Fibroblast of pulmonary artery (primary cell): ENCODE measurements around the gene MAGEC3.

Experiments used
- DNase-seq: peaks from one replicate; pipeline ENCODE4 v3.0.0-alpha.2; 2010; ENCODE audit warnings: low read depth
- H3K4me3 ChIP-seq: replicated peaks from 2 replicates; pipeline ENCODE4 v1.5.1; 2011; ENCODE audit warnings: low read depth, mild to moderate bottlenecking, control low read depth, low read length, moderate library complexity
- TF ChIP-seq, protein P1 (sequence below): IDR thresholded peaks from 2 replicates; pipeline ENCODE4 v1.5.1; 2011; ENCODE audit warnings: mild to moderate bottlenecking, control low read depth, low read length, inconsistent platforms; ENCODE audit errors: missing control alignments

MAGEC3 gene

GRCh38 chrX:141936080-141936479 lies 98.0 kb downstream of the MAGEC3 start:
- TF ChIP-seq, protein P1, sequence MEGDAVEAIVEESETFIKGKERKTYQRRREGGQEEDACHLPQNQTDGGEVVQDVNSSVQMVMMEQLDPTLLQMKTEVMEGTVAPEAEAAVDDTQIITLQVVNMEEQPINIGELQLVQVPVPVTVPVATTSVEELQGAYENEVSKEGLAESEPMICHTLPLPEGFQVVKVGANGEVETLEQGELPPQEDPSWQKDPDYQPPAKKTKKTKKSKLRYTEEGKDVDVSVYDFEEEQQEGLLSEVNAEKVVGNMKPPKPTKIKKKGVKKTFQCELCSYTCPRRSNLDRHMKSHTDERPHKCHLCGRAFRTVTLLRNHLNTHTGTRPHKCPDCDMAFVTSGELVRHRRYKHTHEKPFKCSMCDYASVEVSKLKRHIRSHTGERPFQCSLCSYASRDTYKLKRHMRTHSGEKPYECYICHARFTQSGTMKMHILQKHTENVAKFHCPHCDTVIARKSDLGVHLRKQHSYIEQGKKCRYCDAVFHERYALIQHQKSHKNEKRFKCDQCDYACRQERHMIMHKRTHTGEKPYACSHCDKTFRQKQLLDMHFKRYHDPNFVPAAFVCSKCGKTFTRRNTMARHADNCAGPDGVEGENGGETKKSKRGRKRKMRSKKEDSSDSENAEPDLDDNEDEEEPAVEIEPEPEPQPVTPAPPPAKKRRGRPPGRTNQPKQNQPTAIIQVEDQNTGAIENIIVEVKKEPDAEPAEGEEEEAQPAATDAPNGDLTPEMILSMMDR, result peak; percentile 41
- peak; percentile 32 for DNase-seq
- H3K4me3 ChIP-seq, result no peak overlapping the region

GRCh38 chrX:141941234-141941633 lies 103.1 kb downstream of the MAGEC3 start:
- no peak overlapping the region for H3K4me3 ChIP-seq
- DNase-seq, result no peak
- TF ChIP-seq, protein P1, result no peak

DNA sequence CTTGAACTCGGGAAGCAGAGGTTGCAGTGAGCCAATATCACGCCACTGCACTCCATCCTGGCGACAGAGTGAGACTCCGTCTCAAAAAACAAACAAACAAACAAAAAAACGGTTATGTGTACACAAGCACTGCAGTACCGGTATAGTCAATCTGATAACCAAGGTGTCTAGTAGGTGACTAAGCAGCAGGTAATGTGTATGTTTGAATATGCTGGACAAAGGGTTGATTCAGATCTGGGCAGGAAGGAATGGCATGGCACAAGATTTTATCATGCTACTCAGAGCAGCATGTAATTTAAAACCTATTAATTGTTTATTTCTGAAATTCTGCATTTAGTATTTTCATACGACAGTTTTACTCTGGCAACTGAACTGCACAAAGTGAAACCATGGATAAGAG lies 107.3 kb downstream of the MAGEC3 start:
- no peak overlapping the region for H3K4me3 ChIP-seq
- DNase-seq, result no peak
- TF ChIP-seq, protein P1, result no peak

GRCh38 chrX:141947350-141947749 lies 109.2 kb downstream of the MAGEC3 start:
- TF ChIP-seq, protein P1, result no peak
- H3K4me3 ChIP-seq, result no peak overlapping the region
- no peak for DNase-seq
